HG03025 (cell line): Measurements from ENCODE around the gene ALDH3B2.
"Not testable (repeated sequence)": the region's sequence is repeated elsewhere in the genome, so short reads cannot be mapped to it uniquely, and the experiment has no call there.

Source experiments
- ATAC-seq: cut with Tn5 transposase; IDR thresholded peaks from one replicate; pipeline ENCODE4 v1.9.1; 2021; ENCODE audit warnings: mild to moderate bottlenecking, moderate library complexity; ENCODE audit not compliant: unreplicated experiment, low FRiP score

ALDH3B2 gene

GRCh38 chr11:67687986-67688385 lies 13.6 kb upstream of the ALDH3B2 start:
- no peak for ATAC-seq

DNA sequence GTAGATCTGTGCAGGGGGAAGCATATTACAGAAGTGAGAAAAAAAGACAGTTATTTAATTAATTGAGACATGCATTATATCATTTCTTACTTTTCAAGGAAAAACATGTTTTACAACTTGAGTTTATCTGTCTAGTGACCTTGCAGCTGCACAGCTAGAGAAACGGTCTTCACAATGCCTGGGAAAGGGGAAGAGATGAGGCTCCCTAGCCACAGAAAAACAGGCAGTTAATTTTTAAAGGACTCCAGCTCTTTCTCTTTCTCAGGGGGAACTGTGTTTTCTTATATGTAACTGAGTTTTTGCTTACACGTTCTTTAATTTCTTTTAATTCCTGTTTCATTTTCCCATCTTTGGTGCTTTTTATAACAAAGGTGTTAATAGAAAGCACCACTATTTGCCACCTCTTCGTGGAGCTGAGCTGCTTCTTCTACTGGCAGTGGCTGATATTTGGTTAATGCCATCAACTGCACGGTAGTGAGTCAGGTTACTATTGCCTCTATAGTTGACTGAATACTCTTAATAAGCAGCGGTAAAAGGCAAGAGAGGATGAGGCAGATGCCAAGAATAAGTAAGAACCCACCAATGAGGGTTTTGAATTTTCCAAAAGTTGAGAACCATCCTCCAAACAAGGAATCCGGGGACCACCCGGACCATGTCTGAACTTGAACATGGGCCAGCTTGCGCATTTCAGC lies 11.4 kb upstream of the ALDH3B2 start:
- not testable (repeated sequence) for ATAC-seq

- ATAC-seq, result not testable (repeated sequence)
Measured at GRCh38 chr11:67682126-67683034, 8.0 kb upstream of the ALDH3B2 start.

GRCh38 chr11:67680696-67681470 lies 6.5 kb upstream of the ALDH3B2 start:
- ATAC-seq, result no peak

DNA sequence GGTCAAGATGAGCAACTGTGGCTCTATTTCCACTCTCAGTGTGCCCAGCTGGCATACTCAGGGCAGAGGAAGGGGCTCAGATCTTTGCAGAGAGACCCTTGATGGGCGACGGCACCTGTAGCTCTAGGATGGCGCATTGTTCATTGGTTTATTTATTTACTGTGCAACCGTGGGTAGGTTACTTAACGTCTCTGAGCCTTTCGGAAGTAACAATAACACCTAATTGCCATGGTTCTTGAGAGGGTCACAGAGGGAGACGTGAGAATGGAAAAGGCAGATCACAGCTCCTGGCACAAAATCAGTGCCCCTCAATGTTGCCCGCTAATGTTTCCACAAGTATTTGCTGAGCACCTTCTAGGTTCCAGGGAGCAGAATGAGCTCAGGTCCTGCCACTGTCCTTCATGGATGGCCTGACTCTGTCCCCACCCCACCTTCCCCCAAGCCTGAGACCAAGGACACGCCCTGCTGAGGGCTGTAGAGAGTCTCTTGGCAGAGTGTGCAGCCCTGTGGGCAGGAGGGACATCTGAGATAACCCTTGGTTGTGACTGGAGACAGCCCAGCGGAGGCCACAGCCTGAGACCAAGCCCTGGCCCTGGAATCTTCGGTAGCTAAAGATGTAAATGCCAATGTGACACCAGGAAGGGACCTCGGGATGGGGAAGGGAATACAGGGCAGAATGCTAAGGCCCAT lies 780 bp upstream of the ALDH3B2 start:
- ATAC-seq, result no peak

DNA sequence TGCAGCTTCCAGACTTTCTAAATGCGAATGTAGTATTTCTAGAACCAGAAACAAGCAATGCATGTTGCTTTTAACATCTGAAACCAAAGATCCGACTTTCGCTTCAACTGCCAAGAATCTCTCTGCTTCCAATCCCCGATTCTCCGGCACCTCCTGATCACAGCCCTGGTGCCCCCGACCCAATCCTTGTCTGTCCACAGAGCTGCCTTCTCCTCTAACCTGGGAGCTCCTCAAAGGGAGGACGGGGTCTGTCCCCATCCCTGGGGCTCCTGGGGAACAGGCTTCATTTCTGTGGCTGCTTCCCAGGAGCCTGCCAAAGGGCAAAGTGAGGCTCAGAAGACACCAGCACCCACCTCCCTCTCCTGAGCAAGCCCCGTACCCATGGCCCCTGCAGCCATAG lies 521 bp downstream of the ALDH3B2 start:
- no peak for ATAC-seq

DNA sequence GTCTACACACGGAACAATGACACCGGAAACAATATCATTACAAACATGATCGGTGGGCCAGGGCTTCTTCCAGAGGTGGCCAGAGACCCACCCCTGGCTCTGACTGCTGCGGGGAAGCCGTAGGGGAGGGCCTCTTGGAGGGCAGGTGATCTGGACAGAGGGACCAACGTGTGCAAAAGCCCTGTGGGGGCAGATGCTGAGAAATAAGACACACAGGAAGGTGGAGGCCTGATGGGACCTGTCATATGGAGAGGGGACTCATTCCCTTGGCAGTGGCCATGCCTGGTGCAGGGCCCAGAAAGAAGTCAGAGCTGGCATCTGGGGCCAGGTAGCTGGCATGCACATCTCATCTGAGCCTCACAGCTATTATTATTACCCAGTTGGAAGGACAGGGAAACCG lies 1.1 kb downstream of the ALDH3B2 start:
- no peak for ATAC-seq

- no peak for ATAC-seq
Measured at GRCh38 chr11:67671211-67671520, 3.3 kb downstream of the ALDH3B2 start.

- no peak for ATAC-seq
Measured at GRCh38 chr11:67670316-67671210, 3.9 kb downstream of the ALDH3B2 start.

GRCh38 chr11:67668192-67668551 lies 6.3 kb downstream of the ALDH3B2 start:
- ATAC-seq, result no peak

- ATAC-seq, result no peak
Measured at GRCh38 chr11:67667490-67668191, 6.8 kb downstream of the ALDH3B2 start.

GRCh38 chr11:67666676-67667489 lies 7.5 kb downstream of the ALDH3B2 start:
- no peak for ATAC-seq

DNA sequence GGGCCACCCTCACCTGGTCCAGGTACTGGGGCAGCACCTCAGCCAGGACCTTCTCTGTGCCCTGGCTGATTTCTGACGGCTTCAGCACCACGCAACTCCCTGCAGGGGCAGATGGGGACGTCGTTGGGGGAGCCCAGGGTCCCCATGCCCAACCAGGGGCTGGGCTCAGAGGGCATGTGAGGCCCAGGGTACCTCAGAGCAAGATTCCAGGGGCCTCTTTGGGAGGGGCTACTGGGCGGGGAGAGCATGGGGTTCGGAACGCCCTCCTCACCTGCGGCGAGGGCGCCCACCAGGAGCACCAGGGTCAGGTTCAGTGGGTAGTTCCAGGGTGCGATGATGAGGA lies 8.1 kb downstream of the ALDH3B2 start:
- ATAC-seq, result no peak

GRCh38 chr11:67665541-67666302 lies 8.7 kb downstream of the ALDH3B2 start:
- ATAC-seq, result no peak

DNA sequence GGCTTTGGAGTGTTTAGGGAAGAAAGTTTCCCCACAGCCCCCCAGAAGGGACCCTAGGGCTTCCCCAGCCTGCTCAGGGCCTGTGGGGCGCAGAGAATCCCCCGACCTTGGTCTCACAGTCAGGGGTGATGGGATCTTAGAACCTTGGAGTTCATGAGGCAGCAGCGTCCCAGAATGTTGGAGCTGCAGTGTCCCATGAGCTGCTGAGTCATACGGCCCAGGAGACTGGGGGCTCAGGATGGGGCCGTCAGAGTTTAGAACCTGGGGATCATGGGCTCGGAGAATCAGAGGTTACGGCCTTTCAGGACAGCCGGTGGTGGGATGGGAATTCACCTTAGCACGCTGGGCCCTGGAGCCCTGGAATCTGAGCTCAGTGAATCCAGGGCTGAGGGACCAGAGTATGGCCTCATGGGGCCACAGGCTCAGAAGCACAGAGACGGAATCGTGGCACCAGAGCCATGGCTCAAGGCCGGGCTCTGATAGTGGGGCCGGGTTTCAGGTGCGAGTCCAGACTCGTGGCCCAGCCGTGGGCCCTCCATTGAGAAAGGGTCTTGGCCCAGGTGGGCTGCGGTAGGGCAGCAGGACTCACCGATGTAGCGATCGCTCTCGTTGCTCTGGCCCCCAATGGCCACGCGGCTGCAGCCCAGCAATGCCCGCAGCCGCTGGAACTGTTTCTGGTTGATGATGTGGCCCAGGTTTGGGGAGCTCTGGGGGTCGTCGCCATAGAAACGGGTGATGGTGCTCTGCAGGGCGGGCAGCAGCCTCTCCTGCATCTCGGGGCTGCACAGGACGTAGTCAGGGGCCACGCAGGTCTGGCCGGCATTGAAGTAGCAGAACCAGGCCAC lies 9.5 kb downstream of the ALDH3B2 start:
- no peak for ATAC-seq

DNA sequence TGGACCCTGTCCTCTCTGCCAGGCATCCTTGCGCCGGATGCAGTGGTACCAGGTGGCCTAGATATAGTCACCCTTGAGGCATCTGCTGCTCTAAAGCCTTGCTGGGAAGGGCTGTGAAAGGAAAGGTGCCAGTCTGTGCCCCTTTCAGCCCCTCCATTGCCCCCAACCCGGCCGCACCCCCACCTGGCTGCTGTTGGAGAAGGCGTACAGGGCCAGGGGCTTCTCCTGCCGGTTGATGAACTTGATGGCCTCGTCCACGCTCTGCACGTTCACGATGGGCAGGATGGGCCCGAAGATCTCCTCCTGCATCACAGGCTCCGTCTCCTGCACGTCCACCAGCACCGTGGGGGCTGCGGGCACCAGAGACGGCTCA lies 10.2 kb downstream of the ALDH3B2 start:
- ATAC-seq, result no peak
